Articular chondrocyte of knee joint (primary cell): ENCODE measurements around the gene ITGAV. TPM values are rescaled to one million over a fixed set of nuclear protein-coding genes. Genes with fewer than 3 reads are reported as not detected.

Experiments used
- total RNA-seq: library from RNA; depleted of rRNA; stranded (reverse); fragments of >200 nt; gene quantifications from 2 replicates; pipeline ENCODE4 v1.2.3, GENCODE V29; 2012

Gene ITGAV
- total RNA-seq, result 214 and 303 TPM in 2 replicates

DNA sequence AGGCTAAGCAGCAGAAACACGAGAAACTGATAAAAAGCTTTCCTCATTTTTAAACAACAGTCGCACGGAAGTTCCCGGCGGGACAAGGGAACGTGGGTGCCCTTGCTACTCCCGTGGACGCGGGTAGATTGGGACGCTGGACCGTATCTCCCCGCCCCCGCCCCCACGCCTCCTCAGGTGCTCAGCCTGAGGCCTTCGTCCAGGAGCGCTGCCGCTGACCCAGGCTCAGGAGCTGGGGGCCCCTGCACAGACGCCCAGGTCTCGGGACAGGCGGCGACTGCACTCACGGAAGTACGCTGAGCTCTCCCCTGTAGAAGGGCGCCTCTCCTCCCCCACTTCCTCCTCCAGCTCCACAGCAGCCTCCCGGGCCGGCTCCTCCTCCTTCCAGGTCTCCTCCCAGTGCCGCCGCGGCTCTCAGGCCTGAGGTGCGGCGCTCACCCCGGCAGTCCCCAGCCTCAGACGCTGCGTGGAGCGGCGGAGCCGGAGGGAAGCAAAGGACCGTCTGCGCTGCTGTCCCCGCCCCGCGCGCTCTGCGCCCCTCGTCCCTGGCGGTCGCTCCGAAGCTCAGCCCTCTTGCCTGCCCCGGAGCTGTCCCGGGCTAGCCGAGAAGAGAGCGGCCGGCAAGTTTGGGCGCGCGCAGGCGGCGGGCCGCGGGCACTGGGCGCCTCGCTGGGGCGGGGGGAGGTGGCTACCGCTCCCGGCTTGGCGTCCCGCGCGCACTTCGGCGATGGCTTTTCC is at the start of gene ITGAV:
Gene ITGAV (plus strand): TSS at position 445 of the 738 bp plus-strand sequence. CDS start 283 bp downstream, at position 728.

Other genes with a start within 250 kb of the ITGAV start
- gene ZC3H15, start 103.8 kb upstream of the ITGAV start, total RNA-seq, result 62.2 and 77.6 TPM in 2 replicates
- gene FAM171B, start 104.0 kb downstream of the ITGAV start, total RNA-seq, result 26.8 and 38.2 TPM in 2 replicates